HG03135 (cell line): ENCODE results near the gene EPHA1.

Experiments used
- ATAC-seq: cut with Tn5 transposase; IDR thresholded peaks from one replicate; pipeline ENCODE4 v1.9.1; 2021; ENCODE audit warnings: mild to moderate bottlenecking, moderate library complexity; ENCODE audit not compliant: unreplicated experiment

The EPHA1 gene

GRCh38 chr7:143375298-143376034 is 33.2 kb downstream of the EPHA1 start:
- no peak for ATAC-seq

- ATAC-seq: no peak
Measured at GRCh38 chr7:143374561-143374960, 34.1 kb downstream of the EPHA1 start.

DNA sequence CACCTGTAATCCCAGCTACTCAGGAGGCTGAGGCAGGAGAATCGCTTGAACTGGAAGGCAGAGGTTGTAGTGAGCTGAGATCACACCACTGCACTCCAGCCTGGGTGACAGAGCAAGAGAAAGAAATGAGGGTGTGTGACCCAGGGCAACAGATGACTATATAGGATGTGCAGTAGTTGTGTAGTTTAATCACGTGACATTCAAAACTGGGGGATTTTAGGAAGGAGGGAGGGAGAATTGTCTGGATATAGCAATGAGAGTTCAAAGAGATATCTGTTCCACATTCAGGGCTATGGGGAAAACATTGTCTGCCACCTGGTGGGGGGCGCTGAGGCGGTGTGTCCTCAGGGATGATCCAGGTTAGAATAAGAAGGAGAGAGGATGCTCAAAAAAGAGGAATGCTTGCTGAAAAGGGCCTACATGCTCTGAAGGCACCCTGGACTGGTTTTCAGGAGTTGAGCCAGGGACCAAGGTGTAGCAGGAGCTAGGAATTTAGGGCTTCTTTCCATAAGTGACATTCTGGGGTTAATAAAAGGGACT is 35.3 kb downstream of the EPHA1 start:
- ATAC-seq: no peak

DNA sequence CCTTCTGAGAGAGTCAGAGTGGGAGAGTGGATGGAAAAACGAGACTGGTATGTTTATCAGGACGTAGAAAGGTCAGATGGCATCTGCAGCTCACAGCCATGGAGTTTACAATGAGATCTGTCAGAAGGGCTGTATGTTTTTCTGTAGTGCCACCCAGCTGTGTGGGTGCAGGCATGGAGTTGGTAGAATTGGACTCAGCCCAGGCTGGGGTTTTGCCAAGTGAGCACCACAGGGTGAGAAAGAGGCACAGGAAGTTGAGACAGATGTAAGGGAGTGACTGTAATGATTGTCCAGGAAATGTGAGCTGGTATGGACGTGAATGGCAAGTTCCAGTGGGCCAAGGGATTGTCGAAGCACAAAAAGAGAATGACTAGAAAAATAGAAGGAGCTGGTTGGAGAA is 36.6 kb downstream of the EPHA1 start:
- ATAC-seq: no peak

DNA sequence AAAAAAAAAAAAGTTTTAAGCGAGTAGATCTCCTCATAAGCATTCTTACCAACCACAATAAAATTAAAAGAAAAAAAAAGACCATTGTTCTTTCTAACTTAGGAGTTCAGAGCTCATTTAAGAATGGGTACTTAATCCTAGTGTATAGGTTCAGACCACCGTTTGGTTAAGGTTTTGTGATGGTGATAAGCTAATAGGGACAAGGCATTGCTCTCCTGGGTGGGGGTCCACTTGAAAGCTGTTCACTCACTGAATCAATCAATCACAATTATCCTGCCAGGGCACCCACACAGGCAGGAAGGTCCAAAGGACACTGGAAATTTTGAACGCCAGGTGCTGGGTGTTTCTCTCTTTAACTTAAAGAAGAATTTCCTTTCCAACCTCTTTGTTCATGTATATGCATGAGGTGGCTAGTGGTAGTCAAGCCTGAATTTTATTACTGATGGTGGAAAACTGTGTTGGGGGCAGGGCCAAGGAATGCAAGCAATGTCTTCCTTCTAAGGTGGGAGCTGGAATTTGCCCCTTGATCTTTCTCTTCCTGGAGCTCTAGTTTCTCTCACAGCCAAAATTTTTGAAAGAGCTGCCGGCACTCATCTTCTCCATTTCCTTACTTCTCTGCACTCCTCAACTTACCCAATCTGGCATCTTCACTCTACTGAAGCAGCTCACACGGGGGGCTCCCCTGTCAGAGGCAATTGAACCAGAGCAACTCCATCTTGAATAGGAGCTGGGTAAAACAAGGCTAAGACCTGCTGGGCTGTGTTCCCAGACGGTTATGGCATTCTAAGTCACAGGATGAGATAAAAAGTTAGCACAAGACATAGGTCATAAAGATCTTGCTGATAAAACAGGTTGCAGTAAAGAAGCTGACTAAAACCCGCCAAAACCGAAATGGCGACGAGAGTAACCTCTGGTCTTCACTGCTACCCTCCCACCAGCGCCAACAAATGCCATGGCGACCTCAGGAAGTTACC is 38.7 kb downstream of the EPHA1 start:
- ATAC-seq: no peak

DNA sequence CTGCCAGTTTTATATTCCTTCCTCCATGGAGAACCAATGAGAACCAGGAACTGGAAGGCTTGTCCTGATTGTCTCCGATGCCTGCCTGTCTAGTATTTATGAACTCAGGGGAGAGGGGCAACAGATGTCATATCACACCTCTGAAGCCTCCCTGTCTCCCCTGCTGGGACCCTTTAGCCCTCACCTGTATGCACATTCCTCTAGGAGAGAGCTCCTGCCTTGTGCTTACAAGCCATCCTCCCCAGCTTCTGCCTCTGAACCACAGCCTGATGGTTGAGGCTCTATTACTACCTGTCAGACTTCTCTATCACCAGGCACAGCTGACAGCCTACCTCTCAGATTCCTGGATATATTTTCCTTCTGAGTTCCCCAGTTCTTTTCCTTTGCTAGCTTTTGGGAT is 40.3 kb downstream of the EPHA1 start:
- no peak for ATAC-seq

GRCh38 chr7:143367972-143368371 is 40.7 kb downstream of the EPHA1 start:
- no peak for ATAC-seq

- no peak for ATAC-seq
Measured at GRCh38 chr7:143363016-143363937, 45.4 kb downstream of the EPHA1 start.

GRCh38 chr7:143362131-143363015 is 46.3 kb downstream of the EPHA1 start, which contains the start of gene FAM131B:
FAM131B (minus strand) TSS chr7:143362713; CDS start chr7:143362603, 110 bp downstream.
- ATAC-seq: no peak

GRCh38 chr7:143361552-143362130 is 47.0 kb downstream of the EPHA1 start:
- no peak for ATAC-seq

GRCh38 chr7:143360788-143361551 is 47.7 kb downstream of the EPHA1 start:
- ATAC-seq: no peak

DNA sequence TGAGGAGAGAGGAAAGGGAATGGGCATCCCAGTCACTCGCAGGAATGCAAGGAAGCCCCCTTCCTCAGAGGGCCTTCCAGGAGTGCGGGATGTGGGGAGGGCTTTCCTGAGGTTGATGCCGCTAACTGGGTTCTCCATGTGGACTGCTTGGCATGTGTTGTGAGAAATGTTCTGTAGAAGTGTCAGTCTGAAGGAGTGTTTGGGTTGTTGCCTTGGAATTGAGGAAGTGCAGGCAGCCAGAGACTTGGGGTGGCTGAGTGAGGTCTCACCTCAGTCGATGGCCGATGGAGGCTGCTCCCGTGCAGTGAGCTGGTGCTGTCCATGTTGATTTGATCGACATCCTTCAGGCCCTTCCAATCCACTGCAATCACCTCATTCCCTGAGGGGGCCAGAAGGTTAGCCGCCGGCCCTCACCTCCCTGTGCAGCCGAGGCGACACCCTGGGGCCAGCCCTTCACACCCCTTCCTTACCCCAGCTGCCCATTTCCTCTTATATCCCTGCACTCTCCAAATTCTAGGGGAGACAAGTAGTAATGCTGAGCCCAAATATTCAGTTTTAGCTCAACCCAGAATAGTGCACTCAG is 48.8 kb downstream of the EPHA1 start:
- no peak for ATAC-seq

- ATAC-seq: no peak
Measured at GRCh38 chr7:143358626-143359025, 50.0 kb downstream of the EPHA1 start.

DNA sequence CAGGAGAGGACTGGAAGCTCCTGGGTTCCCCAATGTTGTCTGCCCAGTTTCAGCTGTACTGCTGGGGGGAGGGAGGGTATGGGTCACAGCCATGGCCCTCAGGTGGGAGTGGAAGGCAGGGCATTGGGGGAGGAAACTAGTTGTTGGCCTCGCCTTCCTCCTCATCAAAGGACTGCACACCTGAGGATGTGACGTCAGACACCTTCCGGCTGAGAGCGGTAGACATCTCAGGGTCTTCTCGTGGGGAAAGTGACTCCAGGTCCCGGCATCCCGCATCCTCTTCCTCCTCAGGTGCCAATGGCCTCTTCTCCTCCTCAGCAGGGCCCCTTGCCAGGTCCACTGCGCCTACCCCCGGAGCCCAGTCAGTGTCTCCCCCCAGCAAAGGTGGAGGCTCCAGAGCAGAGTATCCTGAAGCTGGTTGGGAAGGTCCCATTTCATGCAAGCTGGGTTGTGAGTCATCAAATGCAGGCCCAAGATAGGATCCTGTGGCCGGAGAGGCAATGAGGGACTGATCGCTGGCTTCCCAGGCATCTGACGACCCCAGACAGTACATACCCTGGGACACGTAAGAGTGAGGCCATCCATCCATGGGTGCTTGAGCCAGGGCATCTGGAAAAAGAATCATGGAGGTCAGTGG is 52.1 kb downstream of the EPHA1 start:
- no peak for ATAC-seq

DNA sequence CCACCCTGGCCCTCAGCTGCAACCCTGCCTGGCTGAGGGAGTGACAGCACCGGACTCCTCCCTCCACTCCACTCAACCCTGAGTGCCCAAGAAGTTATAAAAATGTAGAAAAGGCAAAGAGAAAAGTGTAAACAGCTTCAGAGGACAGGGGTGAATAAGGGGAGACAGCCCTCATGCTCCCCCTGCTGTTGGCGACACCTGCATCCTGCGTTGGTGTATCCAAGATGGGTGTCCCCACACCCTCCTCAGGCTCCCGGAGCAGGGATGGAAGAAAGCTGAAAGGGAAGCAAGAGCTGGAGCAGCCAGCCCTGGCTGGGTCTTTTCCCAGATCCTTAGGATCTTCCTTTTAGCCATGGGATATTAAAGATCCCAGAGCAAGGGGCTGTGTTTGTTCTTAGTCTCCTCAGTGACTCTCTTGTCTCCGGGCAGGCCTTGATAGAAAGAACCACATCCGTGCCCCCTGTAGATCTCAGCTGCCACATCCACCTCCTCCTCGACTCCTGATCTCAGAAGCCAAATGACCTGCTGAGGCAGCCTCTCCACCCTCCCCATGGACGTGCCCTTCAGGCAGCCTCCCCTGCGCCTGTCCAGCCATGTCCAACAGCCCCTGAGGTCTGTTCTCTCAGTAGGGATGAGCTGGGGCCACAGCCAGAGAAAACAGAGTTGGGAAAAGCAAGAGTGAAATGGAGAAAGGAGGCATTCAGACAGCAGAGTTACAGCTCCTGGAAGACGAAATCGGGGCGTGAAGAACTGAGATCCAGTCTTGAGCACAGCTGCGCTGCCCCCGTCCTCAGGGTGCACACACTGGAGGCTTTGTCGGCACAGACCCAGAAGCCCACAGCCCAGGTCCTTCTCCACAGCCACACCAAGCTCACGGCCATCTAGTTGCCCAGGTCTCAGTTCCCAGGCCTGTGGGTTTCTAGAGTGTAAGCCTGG is 52.9 kb downstream of the EPHA1 start:
- no peak for ATAC-seq

DNA sequence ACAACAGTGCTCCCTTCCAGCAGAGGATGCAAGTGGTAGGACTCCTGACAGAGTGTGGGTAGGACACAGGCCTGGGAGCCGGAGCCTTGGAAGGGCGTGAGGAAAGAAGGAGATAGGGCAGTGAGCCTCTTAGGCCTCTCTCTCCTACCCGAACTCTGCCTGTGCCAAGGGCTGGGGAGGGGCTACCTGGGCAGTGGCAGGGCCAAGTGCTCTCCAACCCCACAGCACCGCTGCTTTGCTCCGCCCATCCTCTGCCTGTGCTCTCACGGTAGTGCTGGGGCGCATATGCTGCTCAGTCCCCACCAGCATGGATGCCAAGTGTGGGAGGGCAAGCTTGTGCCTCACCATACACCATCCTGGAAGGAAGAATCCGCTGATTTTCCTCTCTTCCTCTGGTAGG is 53.7 kb downstream of the EPHA1 start:
- no peak for ATAC-seq

DNA sequence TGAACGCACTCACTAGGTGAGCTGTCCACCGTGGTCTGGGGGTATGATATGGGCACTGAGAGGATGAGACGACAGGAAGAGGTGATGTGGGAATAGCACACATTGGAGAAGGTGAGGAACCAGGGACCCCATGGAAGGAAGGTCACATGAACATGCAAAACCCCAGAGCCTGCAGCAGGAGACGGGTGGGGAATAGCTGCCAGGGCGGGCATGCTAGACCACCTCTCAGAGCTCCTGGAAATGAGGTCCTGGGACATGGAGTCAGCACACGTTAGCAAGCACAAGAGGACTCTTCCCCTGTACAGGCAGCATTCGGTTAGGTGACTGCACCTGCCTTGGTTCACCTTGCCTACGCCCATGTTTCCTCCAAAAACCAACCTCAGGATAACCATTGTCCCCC is 54.3 kb downstream of the EPHA1 start:
- no peak for ATAC-seq
